Epidermal melanocyte (primary cell): ENCODE results near the gene RIIAD1.
"Not testable (repeated sequence)": the region's sequence is repeated elsewhere in the genome, so short reads cannot be mapped to it uniquely, and the experiment has no call there.

ENCODE experiments used
- DNase-seq: peaks from one replicate; pipeline ENCODE4 v3.0.0; 2011; ENCODE audit warnings: low spot score; ENCODE audit not compliant: insufficient read length

RIIAD1 gene

GRCh38 chr1:151733126-151733525 is 11.8 kb downstream of the RIIAD1 start:
- no peak for DNase-seq

- not testable (repeated sequence) for DNase-seq
Measured at GRCh38 chr1:151733995-151734394, 12.7 kb downstream of the RIIAD1 start.

GRCh38 chr1:151737026-151737425 is 15.7 kb downstream of the RIIAD1 start:
- DNase-seq: no peak

GRCh38 chr1:151737479-151737878 is 16.2 kb downstream of the RIIAD1 start:
- DNase-seq: no peak

- DNase-seq: no peak
Measured at GRCh38 chr1:151739590-151740355, 18.5 kb downstream of the RIIAD1 start.

- no peak for DNase-seq
Measured at GRCh38 chr1:151741516-151741915, 20.2 kb downstream of the RIIAD1 start.

- no peak for DNase-seq
Measured at GRCh38 chr1:151756291-151756690, 35.0 kb downstream of the RIIAD1 start.

DNA sequence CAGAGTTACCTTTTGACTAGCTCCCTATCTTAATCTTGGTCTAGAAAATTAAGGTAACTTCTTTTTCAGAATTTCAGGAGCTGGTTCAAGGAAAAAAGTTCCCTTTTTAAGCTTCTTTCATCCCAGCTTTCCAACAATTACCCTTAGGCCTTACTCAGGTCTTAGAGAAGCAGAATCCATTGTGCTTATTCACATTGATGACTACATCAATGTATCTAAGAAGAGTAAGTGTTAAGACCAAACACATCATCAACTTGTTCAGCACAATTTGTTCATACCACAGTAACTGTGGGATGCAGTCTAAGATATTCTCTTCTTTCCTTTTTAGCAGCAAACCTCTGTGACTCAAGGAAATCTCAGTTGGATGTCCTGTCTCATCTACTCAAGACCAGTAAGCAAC is 37.9 kb downstream of the RIIAD1 start:
- DNase-seq: no peak

GRCh38 chr1:151760597-151761385 is 39.5 kb downstream of the RIIAD1 start:
- DNase-seq: no peak

DNA sequence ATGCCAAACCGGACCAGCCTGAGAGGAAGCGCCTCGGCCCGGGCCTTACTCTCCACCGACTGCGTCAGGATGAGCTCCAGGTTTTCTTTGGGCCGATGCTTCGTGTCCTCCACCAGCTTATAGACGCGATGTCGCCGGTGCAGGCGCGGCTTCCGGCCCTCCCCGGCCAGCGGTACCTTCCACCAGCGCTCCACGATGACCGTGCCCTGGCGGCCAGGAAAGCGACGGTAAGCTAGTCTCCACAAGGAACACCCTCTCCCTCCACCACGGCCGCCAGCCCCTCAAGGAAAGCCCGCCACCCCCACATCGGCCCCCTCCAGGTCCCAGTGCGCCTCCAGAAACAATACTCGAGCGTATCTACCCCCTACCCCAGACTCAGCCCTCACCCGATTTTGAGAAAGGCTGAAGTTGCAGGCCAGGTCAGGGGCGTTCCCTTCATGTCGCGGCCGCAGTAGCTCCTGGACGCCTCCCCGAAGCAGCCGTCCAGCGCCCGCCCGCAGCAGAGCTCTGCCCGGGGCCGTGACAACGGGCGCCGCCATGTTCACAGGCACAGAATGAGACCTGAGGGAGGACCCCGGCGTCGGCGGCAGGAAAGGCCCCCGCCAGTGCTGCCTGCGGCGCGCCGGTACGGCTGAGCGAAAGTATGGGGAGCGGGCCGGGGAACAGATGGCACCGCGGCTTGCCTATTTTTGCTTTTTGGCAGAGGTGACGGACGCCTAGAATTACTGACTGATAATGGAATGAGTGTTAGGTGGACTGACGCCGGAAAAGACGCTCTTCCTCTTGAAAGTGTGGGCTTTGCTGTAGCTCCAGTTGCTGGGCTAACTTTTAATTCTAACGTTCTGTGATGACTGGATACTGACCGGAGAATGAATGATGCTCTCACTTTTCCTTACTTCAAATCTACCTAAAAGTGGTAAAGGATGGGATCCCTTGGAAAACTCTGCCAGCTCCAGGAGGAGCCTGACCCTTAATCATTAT is 41.9 kb downstream of the RIIAD1 start, which contains the start of gene MRPL9:
Gene MRPL9, minus strand, starts transcription at position 556 of the 981 bp plus-strand sequence. Its CDS starts 17 bp downstream, at position 539.
- DNase-seq: peak; percentile 98

- DNase-seq: no peak
Measured at GRCh38 chr1:151763990-151764389, 42.7 kb downstream of the RIIAD1 start.

DNA sequence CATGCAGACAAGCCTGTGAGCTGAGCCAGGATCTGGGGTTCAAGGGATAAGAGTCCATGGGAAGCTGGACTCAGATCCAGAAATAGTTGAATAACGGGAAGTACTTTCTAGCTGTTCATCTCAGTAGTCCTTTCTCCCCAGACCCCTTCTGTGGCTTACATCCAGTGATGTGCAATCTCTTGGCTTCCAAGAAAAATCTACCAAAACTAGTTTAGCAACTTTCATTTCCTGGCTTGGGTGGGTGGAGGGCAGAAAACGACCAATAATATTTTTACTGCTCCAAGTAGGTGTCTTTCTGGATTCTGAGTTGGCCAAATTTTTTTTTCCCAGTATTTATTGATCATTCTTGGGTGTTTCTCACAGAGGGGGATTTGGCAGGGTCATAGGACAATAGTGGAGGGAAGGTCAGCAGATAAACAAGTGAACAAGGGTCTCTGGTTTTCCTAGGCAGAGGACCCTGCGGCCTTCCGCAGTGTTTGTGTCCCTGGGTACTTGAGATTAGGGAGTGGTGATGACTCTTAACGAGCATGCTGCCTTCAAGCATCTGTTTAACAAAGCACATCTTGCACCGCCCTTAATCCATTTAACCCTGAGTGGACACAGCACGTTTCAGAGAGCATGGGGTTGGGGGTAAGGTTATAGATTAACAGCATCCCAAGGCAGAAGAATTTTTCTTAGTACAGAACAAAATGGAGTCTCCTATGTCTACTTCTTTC is 47.2 kb downstream of the RIIAD1 start:
- DNase-seq: not testable (repeated sequence)

- not testable (repeated sequence) for DNase-seq
Measured at GRCh38 chr1:151769270-151769669, 47.9 kb downstream of the RIIAD1 start.

GRCh38 chr1:151773702-151774101 is 52.4 kb downstream of the RIIAD1 start:
- DNase-seq: no peak

DNA sequence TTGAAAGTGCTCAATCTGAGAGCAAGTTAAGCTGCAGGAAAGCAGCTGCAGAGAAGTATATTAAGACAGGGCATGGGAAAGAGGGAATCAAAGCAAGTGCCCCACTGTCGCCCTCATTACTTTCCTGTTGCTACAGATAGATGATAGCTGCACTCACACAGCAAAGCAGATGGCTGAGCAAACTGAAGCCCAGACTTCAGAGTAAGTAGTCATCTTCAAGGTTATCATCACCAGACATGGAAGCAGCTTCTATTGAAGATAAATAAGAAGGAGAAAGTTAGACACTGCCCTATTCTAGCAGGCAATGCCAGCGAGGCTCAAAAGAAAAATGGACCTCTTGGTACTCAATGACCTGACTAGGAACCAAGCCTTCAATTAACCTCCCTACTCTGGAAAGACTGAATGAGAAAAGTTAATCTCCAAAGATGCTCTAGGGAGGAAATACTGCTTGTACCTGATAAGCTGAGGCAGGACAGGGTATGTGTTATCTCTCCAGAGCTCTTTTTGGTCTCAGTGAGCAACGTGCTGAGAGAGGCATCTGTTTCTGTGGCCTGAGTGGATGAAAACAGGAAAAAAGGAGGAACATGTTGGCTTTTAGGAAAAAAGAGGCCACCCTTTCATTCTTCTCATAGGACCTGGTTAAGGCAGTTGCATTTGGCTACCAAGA is 53.1 kb downstream of the RIIAD1 start:
- DNase-seq: no peak

GRCh38 chr1:151775894-151776664 is 54.8 kb downstream of the RIIAD1 start:
- no peak for DNase-seq

DNA sequence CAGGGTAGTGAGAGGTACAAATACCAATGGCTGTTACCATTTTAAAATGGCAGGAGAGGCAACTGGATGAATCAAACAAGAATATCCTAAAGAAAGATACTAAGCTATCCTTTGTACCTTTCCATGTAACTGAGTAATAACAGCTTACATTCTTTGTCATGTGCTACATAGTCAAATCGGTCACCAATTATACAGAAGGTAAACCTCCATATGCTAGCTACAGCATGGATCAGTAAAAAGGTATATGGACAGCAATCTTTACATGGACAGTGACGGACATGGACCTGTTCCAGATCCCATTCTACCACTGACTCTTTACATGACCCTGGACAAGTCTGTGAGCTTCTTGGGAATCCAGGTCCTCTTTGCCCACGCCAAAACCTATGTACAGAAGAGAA is 55.3 kb downstream of the RIIAD1 start:
- no peak for DNase-seq

DNA sequence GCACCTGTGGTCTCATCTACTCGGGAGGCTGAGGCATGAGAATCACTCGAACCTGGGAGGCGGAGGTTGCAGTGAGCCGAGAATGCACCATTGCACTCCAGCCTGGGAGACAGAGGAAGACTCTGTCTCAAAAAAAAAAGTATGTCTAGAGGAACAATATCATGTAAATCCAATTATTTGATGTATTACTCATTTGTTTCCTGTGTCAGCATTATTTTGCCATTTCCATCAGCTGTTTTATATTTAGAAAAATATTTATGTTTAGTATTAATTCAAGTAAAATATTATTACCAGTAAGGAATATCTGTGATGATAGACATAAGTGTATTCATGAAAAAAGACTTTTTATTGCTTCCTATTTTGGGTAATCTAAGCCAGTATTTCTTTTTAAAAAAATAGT is 56.0 kb downstream of the RIIAD1 start:
- no peak for DNase-seq
